ENCODE measurements around the gene BMPER.

- TF ChIP-seq EP300 (IDR thresholded peaks at IDR 0.05) = no peak
- no peak for TF ChIP-seq POLR2A (IDR thresholded peaks at IDR 0.05)
- TF ChIP-seq POLR2AphosphoS5 (IDR thresholded peaks at IDR 0.05) = no peak
- no peak for TF ChIP-seq CTCF (IDR thresholded peaks at IDR 0.05)
Observed at GRCh38 chr7:34139086-34139485, 233.7 kb downstream of the BMPER start.

Data from upper lobe of left lung (tissue), 4 donors.